H9 (cell line): Measurements from ENCODE around the gene GET3. TPM values are rescaled to one million over a fixed set of nuclear protein-coding genes. Genes with fewer than 3 reads are reported as not detected.

Experiments used
- DNase-seq: peaks from one replicate; pipeline ENCODE4 v3.0.0-alpha.2; 2017
- H2AFZ ChIP-seq: one replicate; pipeline ENCODE4 v1.6.1; 2013; ENCODE audit warnings: mild to moderate bottlenecking, low read length, control low read depth, moderate library complexity
- H2AK5ac ChIP-seq: 2 replicates; pipeline ENCODE4 v1.6.1; 2013; ENCODE audit warnings: low read length, control low read depth, mixed read lengths; ENCODE audit not compliant: insufficient read length
- H2BK120ac ChIP-seq: one replicate; pipeline ENCODE4 v1.6.1; 2013; ENCODE audit warnings: low read depth, mild to moderate bottlenecking, low read length, control low read depth, inconsistent platforms; ENCODE audit not compliant: poor library complexity, severe bottlenecking
- H2BK12ac ChIP-seq: 2 replicates; pipeline ENCODE4 v1.6.1; 2013; ENCODE audit warnings: low read length, control low read depth, mixed read lengths, low read depth; ENCODE audit not compliant: insufficient read length
- H2BK15ac ChIP-seq: 2 replicates; pipeline ENCODE4 v1.6.1; 2013; ENCODE audit warnings: low read depth, low read length, control low read depth
- H2BK20ac ChIP-seq: one replicate; pipeline ENCODE4 v1.6.1; 2013; ENCODE audit warnings: low read depth, mild to moderate bottlenecking, low read length, control low read depth, inconsistent platforms; ENCODE audit not compliant: poor library complexity, severe bottlenecking
- H2BK5ac ChIP-seq: 2 replicates; pipeline ENCODE4 v1.6.1; 2013; ENCODE audit warnings: low read length, control low read depth, mixed read lengths; ENCODE audit not compliant: insufficient read length
- H3K14ac ChIP-seq: 2 replicates; pipeline ENCODE4 v1.6.1; 2013; ENCODE audit warnings: low read length, control low read depth; ENCODE audit not compliant: insufficient read depth
- H3K18ac ChIP-seq: 2 replicates; pipeline ENCODE4 v1.6.1; 2013; ENCODE audit warnings: low read depth, mild to moderate bottlenecking, mixed read lengths, low read length, control low read depth; ENCODE audit not compliant: insufficient read length
- H3K23ac ChIP-seq: 2 replicates; pipeline ENCODE4 v1.6.1; 2013; ENCODE audit warnings: low read length, control low read depth, mixed read lengths, low read depth; ENCODE audit not compliant: insufficient read length
- H3K23me2 ChIP-seq: 2 replicates; pipeline ENCODE4 v1.6.1; 2013; ENCODE audit warnings: low read depth, mild to moderate bottlenecking, mixed read lengths, low read length, control low read depth; ENCODE audit not compliant: insufficient read length, poor library complexity, severe bottlenecking
- H3K27ac ChIP-seq: 2 replicates; pipeline ENCODE4 v1.5.1; 2013; ENCODE audit warnings: low read length, control low read depth, mixed read lengths, low read depth; ENCODE audit not compliant: insufficient read length
- H3K27me3 ChIP-seq: 2 replicates; pipeline ENCODE4 v1.6.1; 2013; ENCODE audit warnings: low read length, control low read depth, inconsistent platforms; ENCODE audit not compliant: insufficient read depth
- H3K4ac ChIP-seq: 2 replicates; pipeline ENCODE4 v1.6.1; 2013; ENCODE audit warnings: low read depth, mild to moderate bottlenecking, control low read depth, inconsistent platforms, low read length, moderate library complexity
- H3K4me1 ChIP-seq: 2 replicates; pipeline ENCODE4 v1.6.1; 2013; ENCODE audit warnings: low read length, control low read depth, inconsistent platforms; ENCODE audit not compliant: insufficient read depth
- H3K4me2 ChIP-seq: 2 replicates; pipeline ENCODE4 v1.6.1; 2013; ENCODE audit warnings: low read length, control low read depth, mixed read lengths; ENCODE audit not compliant: insufficient read length, insufficient read depth
- H3K56ac ChIP-seq: 2 replicates; pipeline ENCODE4 v1.6.1; 2013; ENCODE audit warnings: low read depth, mild to moderate bottlenecking, mixed read lengths, low read length, control low read depth; ENCODE audit not compliant: insufficient read length
- H3K79me1 ChIP-seq: 2 replicates; pipeline ENCODE4 v1.6.1; 2013; ENCODE audit warnings: low read depth, mild to moderate bottlenecking, moderate library complexity, low read length, control low read depth, inconsistent platforms; ENCODE audit not compliant: insufficient read depth, poor library complexity, severe bottlenecking
- H3K79me2 ChIP-seq: 2 replicates; pipeline ENCODE4 v1.6.1; 2013; ENCODE audit warnings: low read length, control low read depth, inconsistent platforms; ENCODE audit not compliant: insufficient read depth
- H3K9ac ChIP-seq: 2 replicates; pipeline ENCODE4 v1.6.1; 2013; ENCODE audit warnings: low read length, control low read depth, mixed read lengths; ENCODE audit not compliant: insufficient read length; ENCODE audit errors: extremely low read depth
- H3K9me3 ChIP-seq: one replicate; pipeline ENCODE4 v1.6.1; 2013; ENCODE audit warnings: low read depth, low read length, inconsistent platforms; ENCODE audit not compliant: control insufficient read depth
- H3T11ph ChIP-seq: one replicate; pipeline ENCODE4 v1.6.1; 2013; ENCODE audit warnings: mild to moderate bottlenecking, low read length, control low read depth, inconsistent platforms
- H4K20me1 ChIP-seq: one replicate; pipeline ENCODE4 v1.6.1; 2013; ENCODE audit not compliant: control insufficient read depth, insufficient read length, insufficient read depth
- H4K5ac ChIP-seq: 2 replicates; pipeline ENCODE4 v1.6.1; 2013; ENCODE audit warnings: low read depth, mild to moderate bottlenecking, mixed read lengths, low read length, control low read depth; ENCODE audit not compliant: insufficient read length
- H4K8ac ChIP-seq: replicated peaks from 2 replicates; pipeline ENCODE4 v1.6.1; 2013; ENCODE audit warnings: low read length, control low read depth, mixed read lengths, low read depth; ENCODE audit not compliant: insufficient read length
- H4K91ac ChIP-seq: 2 replicates; pipeline ENCODE4 v1.6.1; 2013; ENCODE audit warnings: low read depth, mild to moderate bottlenecking, moderate library complexity, mixed read lengths, low read length, control low read depth; ENCODE audit not compliant: insufficient read length
- H3K27ac Mint-ChIP-seq, 3 experiments: 2 replicates in 2 of 3; 3 replicates in 1 of 3; pipeline ENCODE4 v1.8.0; 2020 to 2021; ENCODE audit warnings: mixed read lengths in 3 of 3, mild to moderate bottlenecking in 1 of 3, moderate library complexity in 1 of 3
- H3K27me3 Mint-ChIP-seq: 2 replicates; pipeline ENCODE4 v1.8.0; 2021; ENCODE audit warnings: low read depth, mild to moderate bottlenecking, moderate library complexity, mixed read lengths
- H3K36me3 Mint-ChIP-seq, 3 experiments: 2 replicates in 2 of 3; 3 replicates in 1 of 3; pipeline ENCODE4 v1.8.0; 2020 to 2021; ENCODE audit warnings: low read depth in 3 of 3, mixed read lengths in 3 of 3; ENCODE audit not compliant: insufficient read depth in 1 of 3
- H3K4me1 Mint-ChIP-seq, 2 experiments: 2 replicates each; pipeline ENCODE4 v1.8.0; 2020; ENCODE audit warnings: mixed read lengths in 2 of 2
- H3K4me3 Mint-ChIP-seq, 2 experiments: 2 replicates in 1 of 2; 3 replicates in 1 of 2; pipeline ENCODE4 v1.8.0; 2020 to 2021; ENCODE audit warnings: mild to moderate bottlenecking in 2 of 2, mixed read lengths in 2 of 2, moderate library complexity in 1 of 2
- H3K9me3 Mint-ChIP-seq, 2 experiments: 2 replicates in 1 of 2; 3 replicates in 1 of 2; pipeline ENCODE4 v1.8.0; 2020; ENCODE audit warnings: mild to moderate bottlenecking in 2 of 2, mixed read lengths in 2 of 2, moderate library complexity in 1 of 2
- CTCF ChIP-seq: fragments of 200-600 bp; sonication (generic); conservative IDR thresholded peaks from 3 replicates; pipeline ENCODE4 v1.8.0; 2021; ENCODE audit warnings: antibody characterized with exemption, mild to moderate bottlenecking
- whole genome bisulfite sequencing: extraction: QIAGEN DNeasy Blood & Tissue Kit; methylation state at CpG from one replicate; pipeline ENCODE4 v1.1.7; 2013; ENCODE audit warnings: missing lambda C conversion rate, low lambda C conversion rate, mixed read lengths; ENCODE audit not compliant: insufficient read length; ENCODE audit errors: extremely low coverage; 5-methylcytosine and 5-hydroxymethylcytosine counted together
- total RNA-seq: library from RNA; stranded (reverse); gene quantifications from 2 replicates; pipeline ENCODE4 v1.2.1, GENCODE V29; 2021

GET3 gene
- total RNA-seq, 1 experiment from 2014 or later: 81.6 TPM

- Histone ChIP-seq H3K79me2 (no peaks in the 10 kb centered on the region), H2BK12ac (no peak overlapping the region), H3T11ph (no peak overlapping the region), H4K5ac (no peak overlapping the region), H3K4ac (no peak overlapping the region), H4K20me1 (no peaks in the 10 kb centered on the region), H2BK5ac (no peak overlapping the region), H2BK20ac (no peak overlapping the region), H3K9me3 (no peaks in the 10 kb centered on the region), H2BK15ac (no peak overlapping the region), H3K9ac (no peak overlapping the region), H2AK5ac (no peak overlapping the region), H3K23ac (no peak overlapping the region), H3K14ac (no peak overlapping the region), H4K8ac (no peak overlapping the region), H3K27me3 (no peaks in the 10 kb centered on the region), H3K4me1 (no peaks in the 10 kb centered on the region; the same call in 1 of the 2 replicates), H3K4me2 (no peak overlapping the region), H3K79me1 (no peaks in the 10 kb centered on the region), H3K18ac (no peak overlapping the region), H2AFZ (no peak overlapping the region), H4K91ac (no peak overlapping the region), H3K56ac (no peak overlapping the region), H3K23me2 (no peaks in the 10 kb centered on the region), H2BK120ac (no peak overlapping the region), H3K27ac (no peak overlapping the region)
- peaks cover 28 to 58% (median 55%) of the 10 kb centered on the region in 3 experiments for H3K36me3 Mint-ChIP-seq
- peaks cover 2 to 12% of the 10 kb centered on the region in 2 experiments for H3K4me1 Mint-ChIP-seq
- TF ChIP-seq CTCF: no peak
- H3K27ac Mint-ChIP-seq: no peak overlapping the region
- H3K9me3 Mint-ChIP-seq: peaks cover 0 to 3% of the 10 kb centered on the region in 2 experiments; a peak in 2 of 5 replicates
- no peaks in the 10 kb centered on the region; the same call in 1 of the 2 replicates for H3K27me3 Mint-ChIP-seq
- no peak for DNase-seq
- H3K4me3 Mint-ChIP-seq: no peak overlapping the region
- WGBS: no CpG with 5 or more reads among the region's 11 CpGs
Observed at GRCh38 chr19:12763100-12763499, 25.8 kb downstream of the GET3 start.
